Parathyroid adenoma (tissue), 2 donors: ENCODE data around the gene ISG20L2.

ENCODE experiments used
- H2AFZ ChIP-seq: fragments of 300-600 bp; sonication (generic); one replicate; pipeline ENCODE4 v1.7.0; 2017; ENCODE audit warnings: antibody characterized with exemption, mild to moderate bottlenecking
- H3K27ac ChIP-seq: fragments of 300-600 bp; sonication (generic); one replicate; pipeline ENCODE4 v1.7.0; 2017
- H3K27me3 ChIP-seq: fragments of 300-600 bp; sonication (generic); one replicate; pipeline ENCODE4 v1.7.0; 2017; ENCODE audit warnings: low read length; ENCODE audit not compliant: control insufficient read depth, insufficient read depth
- H3K36me3 ChIP-seq: fragments of 300-600 bp; sonication (generic); one replicate; pipeline ENCODE4 v1.7.0; 2017; ENCODE audit warnings: low read length; ENCODE audit not compliant: control insufficient read depth, insufficient read depth
- H3K4me1 ChIP-seq: fragments of 300-600 bp; sonication (generic); one replicate; pipeline ENCODE4 v1.7.0; 2017; ENCODE audit warnings: control low read depth
- H3K4me2 ChIP-seq: fragments of 300-600 bp; sonication (generic); one replicate; pipeline ENCODE4 v1.7.0; 2017; ENCODE audit warnings: low read length
- H3K4me3 ChIP-seq: fragments of 300-600 bp; sonication (generic); one replicate; pipeline ENCODE4 v1.7.0; 2017; ENCODE audit warnings: low read depth, low read length
- H3K79me2 ChIP-seq: fragments of 300-600 bp; sonication (generic); one replicate; pipeline ENCODE4 v1.7.0; 2017; ENCODE audit warnings: control low read depth
- H3K9ac ChIP-seq: fragments of 300-600 bp; sonication (generic); one replicate; pipeline ENCODE4 v1.7.0; 2017; ENCODE audit warnings: mild to moderate bottlenecking
- H3K9me3 ChIP-seq: fragments of 300-600 bp; sonication (generic); one replicate; pipeline ENCODE4 v1.7.0; 2017; ENCODE audit warnings: low read length; ENCODE audit not compliant: control insufficient read depth
- CTCF ChIP-seq: fragments of 300-600 bp; sonication (generic); IDR thresholded peaks from one replicate; pipeline ENCODE4 v1.7.0; 2017; ENCODE audit warnings: antibody characterized with exemption, mild to moderate bottlenecking
- donor health status: primary hyperparathyroidism.

Gene ISG20L2

GRCh38 chr1:156709031-156709430 is 19.5 kb downstream of the ISG20L2 start:
- Histone ChIP-seq H3K4me3 (no peak overlapping the region), H3K27ac (no peak overlapping the region), H2AFZ (no peak overlapping the region), H3K4me1 (peaks cover 6% of the 10 kb centered on the region), H3K79me2 (no peaks in the 10 kb centered on the region), H3K9ac (no peak overlapping the region), H3K9me3 (no peaks in the 10 kb centered on the region), H3K36me3 (no peaks in the 10 kb centered on the region), H3K27me3 (no peaks in the 10 kb centered on the region), H3K4me2 (no peak overlapping the region)
- TF ChIP-seq CTCF = no peak

- no peak overlapping the region for H3K4me2 ChIP-seq
- H3K4me3 ChIP-seq = no peak overlapping the region
- no peaks in the 10 kb centered on the region for H3K79me2 ChIP-seq
- no peaks in the 10 kb centered on the region for H3K9me3 ChIP-seq
- TF ChIP-seq CTCF = no peak
- peaks cover 13% of the 10 kb centered on the region for H3K4me1 ChIP-seq
- no peak overlapping the region for H3K27ac ChIP-seq
- H2AFZ ChIP-seq = no peak overlapping the region
- H3K9ac ChIP-seq = no peak overlapping the region
- H3K36me3 ChIP-seq = no peaks in the 10 kb centered on the region
- H3K27me3 ChIP-seq = no peaks in the 10 kb centered on the region
These were observed 20.3 kb downstream of the ISG20L2 start for GRCh38 chr1:156708218-156708661.

- TF ChIP-seq CTCF = no peak
- no peak overlapping the region for H3K4me2 ChIP-seq
- no peak overlapping the region for H3K27ac ChIP-seq
- H3K9me3 ChIP-seq = no peaks in the 10 kb centered on the region
- no peaks in the 10 kb centered on the region for H3K36me3 ChIP-seq
- H3K79me2 ChIP-seq = no peaks in the 10 kb centered on the region
- H2AFZ ChIP-seq = no peak overlapping the region
- no peak overlapping the region for H3K4me3 ChIP-seq
- H3K4me1 ChIP-seq = peaks cover 16% of the 10 kb centered on the region
- H3K9ac ChIP-seq = no peak overlapping the region
- H3K27me3 ChIP-seq = no peaks in the 10 kb centered on the region
These were observed 20.9 kb downstream of the ISG20L2 start for GRCh38 chr1:156707417-156708217.

- H3K4me1 ChIP-seq = peaks cover 16% of the 10 kb centered on the region
These were observed 21.7 kb downstream of the ISG20L2 start for GRCh38 chr1:156706657-156707416.

More at GRCh38 chr1:156706657-156707416, 21.7 kb downstream of the ISG20L2 start:
- H3K9me3 ChIP-seq = no peaks in the 10 kb centered on the region
- peak overlapping the region; percentile 88 for H3K4me2 ChIP-seq
- no peaks in the 10 kb centered on the region for H3K27me3 ChIP-seq
- no peaks in the 10 kb centered on the region for H3K79me2 ChIP-seq
- TF ChIP-seq CTCF = no peak
- H3K36me3 ChIP-seq = no peaks in the 10 kb centered on the region
- peak overlapping the region; percentile 87 for H2AFZ ChIP-seq
- peak overlapping the region; percentile 70 for H3K4me3 ChIP-seq
- H3K27ac ChIP-seq = peak overlapping the region; percentile 68
- no peak overlapping the region for H3K9ac ChIP-seq
